Progenitor cell of endocrine pancreas (in vitro differentiated cells): Measurements from ENCODE around the gene CLASP1. TPM values are rescaled to one million over a fixed set of nuclear protein-coding genes. Genes with fewer than 3 reads are reported as not detected.
"Not testable (repeated sequence)": the region's sequence is repeated elsewhere in the genome, so short reads cannot be mapped to it uniquely, and the experiment has no call there.

Experiments used
- DNase-seq: peaks from one replicate; pipeline ENCODE4 v3.0.0; 2021; ENCODE audit warnings: low spot score; ENCODE audit not compliant: unreplicated experiment
- H3K27ac Mint-ChIP-seq: 2 replicates; pipeline ENCODE4 v1.8.0; 2021; ENCODE audit warnings: mild to moderate bottlenecking, moderate library complexity, mixed read lengths
- H3K27me3 Mint-ChIP-seq: 2 replicates; pipeline ENCODE4 v1.8.0; 2021; ENCODE audit warnings: mixed read lengths
- H3K36me3 Mint-ChIP-seq: 2 replicates; pipeline ENCODE4 v1.8.0; 2022; ENCODE audit warnings: mixed read lengths; ENCODE audit not compliant: insufficient read depth
- H3K4me1 Mint-ChIP-seq: 2 replicates; pipeline ENCODE4 v1.8.0; 2021; ENCODE audit warnings: low read depth, mixed read lengths
- H3K4me3 Mint-ChIP-seq: 2 replicates; pipeline ENCODE4 v1.8.0; 2021; ENCODE audit warnings: low read depth, mild to moderate bottlenecking, moderate library complexity, mixed read lengths
- H3K9me3 Mint-ChIP-seq: 2 replicates; pipeline ENCODE4 v1.8.0; 2021; ENCODE audit warnings: low read depth, mixed read lengths
- CTCF ChIP-seq: fragments of 200-600 bp; sonication (generic); IDR thresholded peaks from one replicate; pipeline ENCODE4 v1.5.0; 2021; ENCODE audit warnings: antibody characterized with exemption, mild to moderate bottlenecking; ENCODE audit not compliant: unreplicated experiment
- total RNA-seq: library from RNA; stranded (reverse); gene quantifications from 2 replicates; pipeline ENCODE4 v1.2.1, GENCODE V29; 2021

CLASP1 gene
- total RNA-seq, 1 donor from 2014 or later: 102 TPM

GRCh38 chr2:121648206-121649148 lies 785 bp downstream of the CLASP1 start:
- H3K4me3 Mint-ChIP-seq: peak overlapping the region; percentile 94
- peak overlapping the region; percentile 97 for H3K27ac Mint-ChIP-seq
- H3K27me3 Mint-ChIP-seq: no peaks in the 10 kb centered on the region
- no peak for TF ChIP-seq CTCF
- DNase-seq: no peak
- H3K9me3 Mint-ChIP-seq: no peaks in the 10 kb centered on the region
- peaks cover 26% of the 10 kb centered on the region for H3K4me1 Mint-ChIP-seq
- H3K36me3 Mint-ChIP-seq: no peaks in the 10 kb centered on the region

GRCh38 chr2:121647396-121647795 lies 1.9 kb downstream of the CLASP1 start:
- TF ChIP-seq CTCF: no peak
- no peaks in the 10 kb centered on the region for H3K36me3 Mint-ChIP-seq
- H3K4me3 Mint-ChIP-seq: peak overlapping the region; percentile 94
- no peaks in the 10 kb centered on the region for H3K9me3 Mint-ChIP-seq
- peak overlapping the region; percentile 21 for H3K27ac Mint-ChIP-seq
- no peaks in the 10 kb centered on the region for H3K27me3 Mint-ChIP-seq
- DNase-seq: no peak
- H3K4me1 Mint-ChIP-seq: peaks cover 26% of the 10 kb centered on the region

GRCh38 chr2:121644715-121645114 lies 4.5 kb downstream of the CLASP1 start:
- Mint-ChIP-seq H3K9me3 (no peaks in the 10 kb centered on the region), H3K4me1 (peaks cover 16% of the 10 kb centered on the region), H3K4me3 (no peak overlapping the region), H3K27ac (peak overlapping the region; percentile 33), H3K27me3 (no peaks in the 10 kb centered on the region), H3K36me3 (peaks cover 8% of the 10 kb centered on the region)
- DNase-seq: no peak
- TF ChIP-seq CTCF: no peak

GRCh38 chr2:121643877-121644276 lies 5.4 kb downstream of the CLASP1 start:
- H3K4me1 Mint-ChIP-seq: peaks cover 14% of the 10 kb centered on the region
- no peaks in the 10 kb centered on the region for H3K9me3 Mint-ChIP-seq
- peak overlapping the region; percentile 9 for H3K27ac Mint-ChIP-seq
- TF ChIP-seq CTCF: no peak
- no peak for DNase-seq
- no peak overlapping the region for H3K4me3 Mint-ChIP-seq
- H3K36me3 Mint-ChIP-seq: peaks cover 13% of the 10 kb centered on the region
- H3K27me3 Mint-ChIP-seq: no peaks in the 10 kb centered on the region

- no peak overlapping the region for H3K4me3 Mint-ChIP-seq
- no peaks in the 10 kb centered on the region for H3K27me3 Mint-ChIP-seq
- TF ChIP-seq CTCF: no peak
- H3K9me3 Mint-ChIP-seq: peaks cover 14% of the 10 kb centered on the region
- peaks cover 25% of the 10 kb centered on the region for H3K36me3 Mint-ChIP-seq
- no peak for DNase-seq
- H3K4me1 Mint-ChIP-seq: peaks cover 4% of the 10 kb centered on the region
- H3K27ac Mint-ChIP-seq: peak overlapping the region; percentile 62
These were observed 8.6 kb downstream of the CLASP1 start for GRCh38 chr2:121640380-121641316.

GRCh38 chr2:121639846-121640245 lies 9.4 kb downstream of the CLASP1 start:
- H3K36me3 Mint-ChIP-seq: peaks cover 25% of the 10 kb centered on the region
- H3K9me3 Mint-ChIP-seq: peaks cover 14% of the 10 kb centered on the region
- DNase-seq, H3K4me3 Mint-ChIP-seq, H3K27ac Mint-ChIP-seq, H3K4me1 Mint-ChIP-seq, H3K27me3 Mint-ChIP-seq: not testable (repeated sequence)
